Mononuclear cell (primary cell): ENCODE measurements around the gene SPESP1. TPM values are rescaled to one million over a fixed set of nuclear protein-coding genes. Genes with fewer than 3 reads are reported as not detected.
A peak's percentile ranks its signal among the peaks of the same experiment; 100 is the strongest.

Experiments used
- H3K27me3 ChIP-seq: 2 replicates; pipeline ENCODE4 v1.6.0; 2011; ENCODE audit warnings: low read length, control low read depth; ENCODE audit not compliant: insufficient read depth
- H3K4me1 ChIP-seq: 2 replicates; pipeline ENCODE4 v1.5.1; 2011; ENCODE audit warnings: mild to moderate bottlenecking, low read length, control low read depth; ENCODE audit not compliant: insufficient read depth
- H3K4me3 ChIP-seq: 2 replicates; pipeline ENCODE4 v1.5.1; 2011; ENCODE audit warnings: mild to moderate bottlenecking, low read length, moderate library complexity
- H3K9me3 ChIP-seq: 2 replicates; pipeline ENCODE4 v1.5.1; 2011; ENCODE audit warnings: low read depth, mild to moderate bottlenecking, control low read depth, low read length
- total RNA-seq: library from RNA; depleted of rRNA; stranded (reverse); fragments of >200 nt; gene quantifications from one replicate; pipeline ENCODE4 v1.2.3, GENCODE V29; 2012

Gene SPESP1
- total RNA-seq: 0.21 TPM

DNA sequence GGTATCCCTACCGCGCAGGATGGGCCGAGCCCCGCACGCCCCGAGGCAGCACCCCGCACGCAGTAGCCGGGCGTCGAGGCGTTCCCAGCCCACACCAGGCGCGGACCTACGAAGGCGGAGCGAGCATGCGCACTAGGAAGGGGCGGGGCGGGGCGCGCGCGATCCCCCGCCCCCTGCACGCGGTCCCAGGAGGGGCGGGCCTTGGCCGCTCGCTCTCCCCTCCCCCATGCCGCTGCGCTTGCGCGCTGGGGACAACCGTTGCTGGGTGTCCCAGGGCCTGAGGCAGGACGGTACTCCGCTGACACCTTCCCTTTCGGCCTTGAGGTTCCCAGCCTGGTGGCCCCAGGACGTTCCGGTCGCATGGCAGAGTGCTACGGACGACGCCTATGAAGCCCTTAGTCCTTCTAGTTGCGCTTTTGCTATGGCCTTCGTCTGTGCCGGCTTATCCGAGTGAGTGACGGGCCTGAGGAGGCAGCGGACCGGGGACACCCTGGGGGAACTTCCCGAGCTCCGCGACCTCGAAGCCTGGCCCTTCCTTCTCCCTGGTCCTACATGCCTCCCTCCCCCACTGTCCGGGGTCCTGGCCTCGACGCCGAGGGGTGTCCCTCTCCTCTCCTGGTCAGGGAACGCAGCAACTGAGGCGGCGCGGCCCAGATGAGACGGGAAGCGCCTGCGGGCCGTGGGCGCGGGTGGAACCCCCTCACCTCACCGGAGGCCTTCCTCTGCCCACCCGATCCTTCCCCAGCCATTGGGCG, at the start of gene SPESP1:
SPESP1 (plus strand) TSS at position 258 of the 755 bp plus-strand sequence; CDS start at position 387, 129 bp downstream.
- H3K9me3 ChIP-seq: no peaks in the 10 kb centered on the region
- H3K27me3 ChIP-seq: no peaks in the 10 kb centered on the region
- no peaks in the 10 kb centered on the region for H3K4me1 ChIP-seq
- peak within 1 kb of the TSS; percentile 7 for H3K4me3 ChIP-seq

- Histone ChIP-seq H3K27me3 (no peaks in the 10 kb centered on the region), H3K9me3 (no peaks in the 10 kb centered on the region), H3K4me3 (no peak overlapping the region), H3K4me1 (no peaks in the 10 kb centered on the region)
Measured at GRCh38 chr15:68885070-68885469, 45.3 kb upstream of the SPESP1 start.

GRCh38 chr15:68887120-68887519, 43.2 kb upstream of the SPESP1 start:
- no peaks in the 10 kb centered on the region for H3K27me3 ChIP-seq
- H3K4me3 ChIP-seq: no peak overlapping the region
- H3K4me1 ChIP-seq: no peaks in the 10 kb centered on the region
- no peaks in the 10 kb centered on the region for H3K9me3 ChIP-seq

DNA sequence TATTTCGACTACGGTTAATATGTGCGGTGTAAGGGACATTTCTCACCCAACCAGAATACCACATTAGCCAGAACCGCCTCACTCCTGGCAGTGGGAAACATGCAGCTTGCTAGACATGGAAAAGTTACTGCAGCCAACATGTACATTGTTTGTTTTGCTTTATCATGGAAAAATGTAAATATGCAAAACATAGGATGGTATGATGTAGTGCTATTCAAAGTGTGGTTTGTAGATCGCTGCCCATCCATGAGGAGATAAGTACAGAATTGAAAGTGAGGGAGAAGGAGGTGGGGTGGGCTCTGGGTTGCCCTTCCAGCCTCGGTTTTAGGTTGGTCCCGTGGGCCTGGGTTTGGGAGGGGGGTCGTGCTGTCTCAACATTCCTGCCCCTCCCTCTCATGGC, 42.5 kb upstream of the SPESP1 start:
- H3K4me3 ChIP-seq: no peak overlapping the region
- no peaks in the 10 kb centered on the region for H3K4me1 ChIP-seq

DNA sequence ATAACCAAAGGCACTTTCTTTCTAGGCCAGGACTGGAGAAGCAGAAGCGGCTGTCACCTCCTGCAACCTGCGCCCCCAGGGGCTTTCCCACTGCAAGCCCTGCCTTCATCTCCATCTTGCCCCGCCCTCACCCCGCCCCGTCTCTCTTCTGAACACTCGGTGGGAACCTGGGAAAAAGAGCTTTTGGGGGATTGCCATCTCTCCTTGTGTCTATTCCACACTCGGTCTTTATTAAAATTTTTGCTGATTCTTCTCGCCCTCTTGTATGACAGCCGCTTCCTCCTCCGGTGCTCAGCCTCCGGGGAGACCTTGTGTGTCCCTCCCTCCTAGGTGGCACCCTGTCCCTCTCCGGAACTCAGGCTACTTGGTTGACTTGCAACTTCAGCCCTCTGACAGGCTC, 41.9 kb upstream of the SPESP1 start:
- no peaks in the 10 kb centered on the region for H3K4me1 ChIP-seq
- H3K27me3 ChIP-seq: peaks cover under 1% of the 10 kb centered on the region
- H3K4me3 ChIP-seq: no peak overlapping the region
- H3K9me3 ChIP-seq: no peaks in the 10 kb centered on the region

More for the DNA sequence above, 42.5 kb upstream of the SPESP1 start:
- Histone ChIP-seq H3K9me3 (no peaks in the 10 kb centered on the region), H3K27me3 (no peaks in the 10 kb centered on the region)

DNA sequence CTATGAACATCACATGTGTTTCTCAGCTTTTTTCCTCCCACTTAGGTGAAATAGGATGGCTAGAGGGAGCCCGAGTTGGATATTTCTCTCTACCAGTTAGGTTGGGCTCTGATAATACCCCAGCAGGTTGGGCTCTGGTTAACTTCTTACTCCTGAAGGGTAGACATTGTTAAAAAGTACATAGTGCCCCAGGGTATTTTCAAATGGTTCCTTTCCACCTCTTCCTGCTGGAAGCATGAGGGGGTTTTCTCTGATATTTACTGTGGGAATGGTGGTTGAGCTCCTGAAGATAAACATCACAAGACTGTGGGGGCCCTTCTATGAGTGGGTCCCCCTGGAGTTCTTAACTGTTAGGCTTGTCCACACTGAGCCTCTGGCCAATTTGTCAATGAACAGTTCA, 36.1 kb upstream of the SPESP1 start:
- H3K4me1 ChIP-seq: no peaks in the 10 kb centered on the region
- H3K4me3 ChIP-seq: no peak overlapping the region
- no peaks in the 10 kb centered on the region for H3K9me3 ChIP-seq
- peaks cover 3% of the 10 kb centered on the region for H3K27me3 ChIP-seq

GRCh38 chr15:68896178-68896577, 34.1 kb upstream of the SPESP1 start:
- H3K4me3 ChIP-seq: no peak overlapping the region
- H3K9me3 ChIP-seq: no peaks in the 10 kb centered on the region
- H3K27me3 ChIP-seq: peaks cover 3% of the 10 kb centered on the region
- no peaks in the 10 kb centered on the region for H3K4me1 ChIP-seq

GRCh38 chr15:68897016-68897415, 33.3 kb upstream of the SPESP1 start:
- Histone ChIP-seq H3K27me3 (peaks cover 3% of the 10 kb centered on the region), H3K9me3 (no peaks in the 10 kb centered on the region), H3K4me1 (no peaks in the 10 kb centered on the region), H3K4me3 (no peak overlapping the region)

DNA sequence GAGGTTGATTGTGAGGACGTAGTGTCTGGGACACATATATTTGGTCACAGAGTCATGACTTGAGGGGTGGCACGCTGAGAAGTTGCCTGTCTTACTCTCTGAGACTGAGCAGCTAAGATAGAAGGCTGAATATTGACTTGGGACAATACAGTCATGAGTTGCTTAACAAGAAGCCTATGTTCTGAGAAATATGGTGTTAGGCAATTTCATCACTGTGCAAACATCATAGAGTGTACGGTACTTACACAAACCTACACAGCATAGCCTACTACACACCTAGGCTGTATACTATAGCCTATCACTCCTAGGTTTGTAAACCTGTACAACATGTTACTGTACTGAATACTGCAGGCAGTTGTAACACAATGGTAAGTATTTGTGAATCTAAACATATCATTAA, 30.3 kb upstream of the SPESP1 start:
- peaks cover 3% of the 10 kb centered on the region for H3K27me3 ChIP-seq
- H3K9me3 ChIP-seq: no peaks in the 10 kb centered on the region
- H3K4me1 ChIP-seq: no peaks in the 10 kb centered on the region
- H3K4me3 ChIP-seq: no peak overlapping the region

DNA sequence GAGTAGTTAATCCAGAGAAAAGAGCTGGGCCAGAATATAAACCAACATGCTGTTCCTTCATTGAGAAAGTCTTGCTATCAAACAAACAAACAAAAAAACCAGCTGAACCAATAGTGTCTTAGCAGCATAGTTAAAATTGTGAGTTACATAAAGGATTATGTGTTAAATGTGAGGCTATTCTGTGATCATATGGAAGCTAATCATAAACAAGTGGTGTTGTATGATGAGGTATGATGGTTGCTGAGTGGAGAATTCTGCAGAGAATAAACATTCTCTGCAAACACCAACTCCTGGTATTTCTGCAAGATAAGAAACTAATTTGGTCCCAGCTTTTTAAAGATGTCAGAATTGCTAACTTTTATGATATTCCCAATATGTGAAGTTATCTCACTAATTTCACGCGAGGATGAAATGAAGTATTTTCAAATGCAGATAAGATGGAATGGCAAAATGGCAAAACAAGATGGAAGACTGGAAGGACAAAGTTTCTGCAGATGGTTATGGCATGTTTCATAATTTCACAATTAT, 22.9 kb upstream of the SPESP1 start:
- Histone ChIP-seq H3K4me1 (no peaks in the 10 kb centered on the region), H3K27me3 (peaks cover 7% of the 10 kb centered on the region), H3K9me3 (no peaks in the 10 kb centered on the region), H3K4me3 (no peak overlapping the region)

GRCh38 chr15:68909601-68910100, 20.7 kb upstream of the SPESP1 start:
- H3K9me3 ChIP-seq: no peaks in the 10 kb centered on the region
- no peak overlapping the region for H3K4me3 ChIP-seq
- H3K4me1 ChIP-seq: no peaks in the 10 kb centered on the region
- peaks cover 7% of the 10 kb centered on the region for H3K27me3 ChIP-seq

DNA sequence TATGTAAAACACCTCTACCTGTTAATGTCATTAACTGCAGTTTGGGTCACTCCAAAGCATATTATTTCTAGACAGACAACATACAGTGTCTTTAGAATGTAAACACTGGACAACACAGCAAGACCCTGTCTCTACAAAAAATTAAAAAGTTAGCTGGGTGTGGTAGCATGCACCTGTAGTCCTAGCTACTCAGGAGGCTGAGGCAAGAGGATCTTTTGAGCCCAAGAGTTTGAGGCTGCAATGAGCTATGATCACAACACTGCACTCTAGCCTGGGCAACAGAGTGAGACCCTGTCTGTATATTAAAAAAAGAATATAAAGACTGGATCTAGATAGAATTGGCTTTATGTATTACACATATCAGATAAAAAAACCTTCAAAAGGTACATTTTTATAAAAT, 20.0 kb upstream of the SPESP1 start:
- H3K4me1 ChIP-seq: no peaks in the 10 kb centered on the region
- H3K27me3 ChIP-seq: peaks cover 11% of the 10 kb centered on the region
- no peak overlapping the region for H3K4me3 ChIP-seq
- no peaks in the 10 kb centered on the region for H3K9me3 ChIP-seq

DNA sequence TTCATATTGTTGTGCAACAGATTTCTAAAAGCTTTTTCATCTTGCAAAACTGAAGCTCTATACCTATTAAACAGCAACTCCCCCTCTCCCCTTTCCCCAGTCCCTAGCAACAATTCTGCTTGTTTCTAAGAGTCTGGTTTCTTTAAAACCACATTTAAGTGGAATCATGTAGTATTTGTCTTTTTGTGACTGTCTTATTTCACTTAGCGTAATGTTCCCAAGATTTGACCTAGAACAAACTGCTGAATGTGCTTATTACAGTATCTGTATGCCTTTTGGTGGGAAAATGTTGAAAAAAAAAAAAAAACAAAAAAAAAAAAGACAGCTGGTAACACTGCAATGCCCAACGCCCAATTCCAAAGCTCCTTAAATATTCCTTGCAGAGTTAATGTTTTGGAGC, 19.5 kb upstream of the SPESP1 start:
- no peak overlapping the region for H3K4me3 ChIP-seq
- no peaks in the 10 kb centered on the region for H3K9me3 ChIP-seq
- H3K4me1 ChIP-seq: no peaks in the 10 kb centered on the region
- H3K27me3 ChIP-seq: peaks cover 16% of the 10 kb centered on the region

DNA sequence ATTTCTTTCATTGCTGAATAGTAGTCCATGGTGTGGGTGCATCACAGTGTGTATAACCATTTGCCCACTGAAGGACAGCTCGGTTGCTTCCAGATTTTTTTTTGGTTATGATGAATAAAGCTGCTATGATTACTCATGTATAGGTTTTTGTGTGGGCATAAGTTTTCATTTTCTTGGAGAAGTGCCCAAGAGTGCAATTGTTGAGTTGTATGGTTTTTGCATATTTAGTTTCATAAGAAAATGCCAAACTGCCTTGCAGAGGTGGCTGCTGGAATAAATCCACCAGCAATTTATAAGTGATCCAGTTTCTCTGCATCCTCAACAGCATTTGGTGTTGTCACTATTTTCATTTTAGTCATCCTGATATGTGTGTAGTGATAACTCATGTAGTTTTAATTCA, 8.4 kb upstream of the SPESP1 start:
- no peaks in the 10 kb centered on the region for H3K27me3 ChIP-seq
- no peaks in the 10 kb centered on the region for H3K4me1 ChIP-seq
- H3K9me3 ChIP-seq: no peaks in the 10 kb centered on the region
- no peak overlapping the region for H3K4me3 ChIP-seq

- H3K27me3 ChIP-seq: no peaks in the 10 kb centered on the region
Measured at GRCh38 chr15:68924866-68925560, 5.3 kb upstream of the SPESP1 start.

More at GRCh38 chr15:68924866-68925560, 5.3 kb upstream of the SPESP1 start:
- H3K4me3 ChIP-seq: no peak overlapping the region
- no peaks in the 10 kb centered on the region for H3K9me3 ChIP-seq
- no peaks in the 10 kb centered on the region for H3K4me1 ChIP-seq
